Measurements from ENCODE around the gene SLC35A2.

The SLC35A2 gene

GRCh38 chrX:48948589-48948988 lies 37.1 kb upstream of the SLC35A2 start:
- H3K79me2 ChIP-seq (ENCODE audit: insufficient read depth, low read length): peaks cover 68% of the 10 kb centered on the region
- peaks cover 16% of the 10 kb centered on the region for H3K36me3 ChIP-seq (ENCODE audit: insufficient read depth, low read length)
- H3K9me3 ChIP-seq (ENCODE audit: insufficient read depth, low read length, severe bottlenecking): no peaks in the 10 kb centered on the region
- no peak overlapping the region for H3K27ac ChIP-seq (ENCODE audit: low read length)
- ATAC-seq (ENCODE audit: insufficient read depth, low read depth) (no peak), DNase-seq (no peak)
- H4K20me1 ChIP-seq (ENCODE audit: insufficient read depth, low read length): peaks cover 27% of the 10 kb centered on the region
- peaks cover 10% of the 10 kb centered on the region; the same call in 1 of the 2 replicates for H3K4me1 ChIP-seq (ENCODE audit: insufficient read depth, low read length)
- no peak overlapping the region for H3K9ac ChIP-seq (ENCODE audit: low read depth, low read length)
- H3K4me2 ChIP-seq (ENCODE audit: insufficient read depth, low read length): no peak overlapping the region
- no peak overlapping the region for H3K4me3 ChIP-seq (ENCODE audit: low read depth in 1 of 2, low read length in 2 of 2)
- no peak for TF ChIP-seq CTCF (IDR thresholded peaks at IDR 0.05; ENCODE audit: borderline replicate concordance, extremely low read depth, low read length, poor library complexity, severe bottlenecking)
- no peak for TF ChIP-seq EZH2 (IDR thresholded peaks at IDR 0.05; ENCODE audit: borderline replicate concordance, low read depth, low read length, severe bottlenecking)
- H2AFZ ChIP-seq (ENCODE audit: low read depth, low read length): no peak overlapping the region
- no peaks in the 10 kb centered on the region for H3K27me3 ChIP-seq (ENCODE audit: insufficient read depth, low read length, poor library complexity)

- peaks cover 63% of the 10 kb centered on the region for H3K79me2 ChIP-seq (ENCODE audit: insufficient read depth, low read length)
- peaks cover 44% of the 10 kb centered on the region for H4K20me1 ChIP-seq (ENCODE audit: insufficient read depth, low read length)
- TF ChIP-seq CTCF (IDR thresholded peaks at IDR 0.05; ENCODE audit: borderline replicate concordance, extremely low read depth, low read length, poor library complexity, severe bottlenecking) (peak; percentile 74), EZH2 (IDR thresholded peaks at IDR 0.05; ENCODE audit: borderline replicate concordance, low read depth, low read length, severe bottlenecking) (no peak)
- peaks cover 39% of the 10 kb centered on the region for H3K36me3 ChIP-seq (ENCODE audit: insufficient read depth, low read length)
- no peaks in the 10 kb centered on the region for H3K9me3 ChIP-seq (ENCODE audit: insufficient read depth, low read length, severe bottlenecking)
- no peak overlapping the region for H3K9ac ChIP-seq (ENCODE audit: low read depth, low read length)
- no peak overlapping the region for H3K4me3 ChIP-seq (ENCODE audit: low read depth in 1 of 2, low read length in 2 of 2)
- H3K4me1 ChIP-seq (ENCODE audit: insufficient read depth, low read length): peaks cover 5% of the 10 kb centered on the region
- no peak overlapping the region for H3K27ac ChIP-seq (ENCODE audit: low read length)
- H3K27me3 ChIP-seq (ENCODE audit: insufficient read depth, low read length, poor library complexity): no peaks in the 10 kb centered on the region
- peak; percentile 84 for ATAC-seq (ENCODE audit: insufficient read depth, low read depth)
- H3K4me2 ChIP-seq (ENCODE audit: insufficient read depth, low read length): no peak overlapping the region
- peak; percentile 42 for DNase-seq
- H2AFZ ChIP-seq (ENCODE audit: low read depth, low read length): no peak overlapping the region
These were observed 34.3 kb upstream of the SLC35A2 start for GRCh38 chrX:48945517-48946348.

- ATAC-seq (ENCODE audit: insufficient read depth, low read depth): no peak
- Histone ChIP-seq H3K27ac (ENCODE audit: low read length) (no peak overlapping the region), H3K9ac (ENCODE audit: low read depth, low read length) (no peak overlapping the region), H3K9me3 (ENCODE audit: insufficient read depth, low read length, severe bottlenecking) (no peaks in the 10 kb centered on the region), H3K36me3 (ENCODE audit: insufficient read depth, low read length) (peaks cover 47% of the 10 kb centered on the region), H3K27me3 (ENCODE audit: insufficient read depth, low read length, poor library complexity) (no peaks in the 10 kb centered on the region), H3K79me2 (ENCODE audit: insufficient read depth, low read length) (peaks cover 73% of the 10 kb centered on the region), H2AFZ (ENCODE audit: low read depth, low read length) (no peak overlapping the region), H3K4me2 (ENCODE audit: insufficient read depth, low read length) (no peak overlapping the region), H3K4me1 (ENCODE audit: insufficient read depth, low read length) (peaks cover 33% of the 10 kb centered on the region), H3K4me3 (ENCODE audit: low read depth in 1 of 2, low read length in 2 of 2) (no peak overlapping the region), H4K20me1 (ENCODE audit: insufficient read depth, low read length) (peaks cover 69% of the 10 kb centered on the region)
- DNase-seq: no peak
- TF ChIP-seq EZH2 (IDR thresholded peaks at IDR 0.05; ENCODE audit: borderline replicate concordance, low read depth, low read length, severe bottlenecking) (no peak), CTCF (IDR thresholded peaks at IDR 0.05; ENCODE audit: borderline replicate concordance, extremely low read depth, low read length, poor library complexity, severe bottlenecking) (no peak)
These were observed 31.4 kb upstream of the SLC35A2 start for GRCh38 chrX:48942895-48943294.
